Esophagus muscularis mucosa (tissue), 4 donors: ENCODE results near the gene CLCNKA. TPM values are rescaled to one million over a fixed set of nuclear protein-coding genes. Genes with fewer than 3 reads are reported as not detected.

Experiments
- DNase-seq: peaks from one replicate; pipeline ENCODE4 v3.0.0-alpha.2; 2017; ENCODE audit errors: extremely low spot score
- H3K27ac ChIP-seq, 4 donors: fragments of 200-600 bp; sonication (generic); replicated peaks in 1 of 4; 1 replicate in 3 of 4; 2 replicates in 1 of 4; pipeline ENCODE4 v1.5.1; 2016 to 2019; ENCODE audit warnings: mild to moderate bottlenecking in 1 of 4
- H3K27me3 ChIP-seq, 4 donors: fragments of 200-600 bp; sonication (generic); one replicate each; pipeline versions ENCODE4 v1.5.1 to v1.6.0; 2016 to 2019
- H3K36me3 ChIP-seq, 4 donors: fragments of 200-600 bp; sonication (generic); one replicate each; pipeline ENCODE4 v1.5.1; 2016 to 2019
- H3K4me1 ChIP-seq, 4 donors: fragments of 200-600 bp; sonication (generic); one replicate each; pipeline ENCODE4 v1.5.1; 2016 to 2019
- H3K4me3 ChIP-seq, 4 donors: fragments of 200-600 bp; sonication (generic); 1 replicate in 2 of 4; 2 replicates in 2 of 4; pipeline ENCODE4 v1.5.1; 2016 to 2019; ENCODE audit warnings: mild to moderate bottlenecking in 4 of 4, moderate library complexity in 1 of 4
- H3K9me3 ChIP-seq, 4 donors: fragments of 200-600 bp; sonication (generic); 1 replicate in 3 of 4; 2 replicates in 1 of 4; pipeline ENCODE4 v1.5.1; 2016 to 2019
- CTCF ChIP-seq, 3 experiments: fragments of 200-600 bp in 2 of 3; fragments of 450-650 bp in 1 of 3; sonication (generic) in 2 of 3; IDR thresholded peaks; one replicate each; pipeline ENCODE4 v1.5.1; 2017 to 2019; ENCODE audit warnings: antibody characterized with exemption in 3 of 3, mild to moderate bottlenecking in 2 of 3, moderate library complexity in 1 of 3
- EP300 ChIP-seq: sonication (generic); formaldehyde crosslinking; IDR thresholded peaks from one replicate; pipeline ENCODE4 v1.6.1; 2017; ENCODE audit warnings: antibody characterized with exemption
- POLR2A ChIP-seq: fragments of 450-650 bp; IDR thresholded peaks from one replicate; pipeline ENCODE4 v1.6.1; 2017; ENCODE audit warnings: antibody characterized with exemption, moderate library complexity, mild to moderate bottlenecking, low read depth
- POLR2AphosphoS5 ChIP-seq, 2 donors: sonication (generic); formaldehyde crosslinking; IDR thresholded peaks; one replicate each; pipeline ENCODE4 v1.6.1; 2017; ENCODE audit warnings: antibody characterized with exemption in 2 of 2
- WGBS: methylation state at CpG from one replicate; pipeline ENCODE4 v1.1.5; 2018; 5-methylcytosine and 5-hydroxymethylcytosine counted together
- intact Hi-C: fragments of 100-400 bp; cut with DNase I; formaldehyde crosslinking; loops from one replicate; pipeline ENCODE4 v1.15.1; 2023
- total RNA-seq, 4 donors: library from RNA; depleted of rRNA; stranded (reverse); fragments of >200 nt; gene quantifications; one replicate each; pipeline versions ENCODE4 v1.1.0 to v1.2.1, GENCODE V29; 2016

The CLCNKA gene
- total RNA-seq, 4 donors from 2014 or later: 0.17 to 0.42 (median 0.33) TPM; not detected in 1

- Histone ChIP-seq H3K9me3 (no peaks in the 10 kb centered on the region), H3K4me3 (peak overlapping the region; percentile 59 to 72 (median 66)), H3K27me3 (no peaks in the 10 kb centered on the region), H3K4me1 (peaks cover 49 to 90% (median 85%) of the 10 kb centered on the region in 4 donors), H3K27ac (peak overlapping the region; percentile 92 to 99 (median 98)), H3K36me3 (peaks cover 0 to 24% (median 0%) of the 10 kb centered on the region in 4 donors)
- intact Hi-C loops: no loop called here
- no peak for DNase-seq
- WGBS: 59% methylated on average over 7 of the region's 23 CpGs
- no peak for TF ChIP-seq CTCF (IDR thresholded peaks at IDR 0.05)
- TF ChIP-seq EP300: peak; percentile 88
- TF ChIP-seq POLR2A: peak; percentile 26
- TF ChIP-seq POLR2AphosphoS5 (IDR thresholded peaks at IDR 0.05): peak; percentile 85 to 96
Measured at GRCh38 chr1:16015960-16016901, 5.6 kb upstream of the CLCNKA start.

GRCh38 chr1:16017076-16017460 is 4.8 kb upstream of the CLCNKA start:
- WGBS: 27% methylated on average over 5 of the region's 10 CpGs
- Histone ChIP-seq H3K9me3 (no peaks in the 10 kb centered on the region), H3K27ac (peak overlapping the region; percentile 92 to 99 (median 98)), H3K4me3 (peak overlapping the region; percentile 59 to 72 (median 66)), H3K36me3 (peaks cover 0 to 24% (median 0%) of the 10 kb centered on the region in 4 donors), H3K4me1 (peaks cover 49 to 99% (median 94%) of the 10 kb centered on the region in 4 donors), H3K27me3 (no peaks in the 10 kb centered on the region)
- no peak for TF ChIP-seq POLR2A
- TF ChIP-seq CTCF (IDR thresholded peaks at IDR 0.05): no peak
- intact Hi-C loops: no loop called here
- DNase-seq: no peak

GRCh38 chr1:16017461-16018303 is 4.2 kb upstream of the CLCNKA start, which contains the start of gene HSPB7:
TSS of gene HSPB7 (minus strand) at chr1:16018043. CDS start at chr1:16017963, 80 bp downstream.
- peaks cover 0 to 24% (median 0%) of the 10 kb centered on the region in 4 donors for H3K36me3 ChIP-seq
- peak; percentile 94 for DNase-seq
- H3K9me3 ChIP-seq: no peaks in the 10 kb centered on the region
- 14% methylated on average over 24 of the region's 37 CpGs for WGBS
- no peaks in the 10 kb centered on the region for H3K27me3 ChIP-seq
- TF ChIP-seq POLR2AphosphoS5 (IDR thresholded peaks at IDR 0.05) (peak; percentile 91 to 99), POLR2A (peak; percentile 89), EP300 (no peak), CTCF (IDR thresholded peaks at IDR 0.05) (no peak)
- peaks cover 45 to 98% (median 91%) of the 10 kb centered on the region in 4 donors for H3K4me1 ChIP-seq
- peak within 1 kb of the TSS; percentile 59 to 72 (median 66) for H3K4me3 ChIP-seq
- peak within 1 kb of the TSS; percentile 92 to 99 (median 98) for H3K27ac ChIP-seq
- intact Hi-C loops: no loop called here

GRCh38 chr1:16018308-16018707 is 3.5 kb upstream of the CLCNKA start:
- WGBS: 48% methylated on average over 3 of the region's 4 CpGs

More at GRCh38 chr1:16018308-16018707, 3.5 kb upstream of the CLCNKA start:
- no peak for DNase-seq
- TF ChIP-seq EP300 (no peak), CTCF (IDR thresholded peaks at IDR 0.05) (no peak), POLR2AphosphoS5 (IDR thresholded peaks at IDR 0.05) (no peak), POLR2A (no peak)
- H3K9me3 ChIP-seq: no peaks in the 10 kb centered on the region
- H3K27me3 ChIP-seq: no peaks in the 10 kb centered on the region
- peaks cover 0 to 24% (median 0%) of the 10 kb centered on the region in 4 donors for H3K36me3 ChIP-seq
- peak overlapping the region; percentile 92 to 99 (median 98) for H3K27ac ChIP-seq
- H3K4me1 ChIP-seq: peaks cover 39 to 92% (median 84%) of the 10 kb centered on the region in 4 donors
- intact Hi-C loops: no loop called here
- peak overlapping the region; percentile 59 to 72 (median 66) for H3K4me3 ChIP-seq
